Dermis microvascular lymphatic vessel endothelial cell (primary cell): ENCODE data around the gene FAM240B. TPM values are rescaled to one million over a fixed set of nuclear protein-coding genes. Genes with fewer than 3 reads are reported as not detected.

Source experiments
- DNase-seq, 2 donors: peaks; one replicate each; pipeline versions ENCODE4 v3.0.0 to v3.0.0-alpha.2; 2010; ENCODE audit warnings: low read depth in 2 of 2
- total RNA-seq: library from RNA; depleted of rRNA; stranded (reverse); fragments of >200 nt; gene quantifications from 2 replicates; pipeline ENCODE4 v1.2.1, GENCODE V29; 2014

FAM240B gene
- total RNA-seq, 1 donor from 2014 or later: not detected

GRCh38 chr9:38670542-38671371 is 49.2 kb downstream of the FAM240B start:
- no peak for DNase-seq

GRCh38 chr9:38668791-38669466 is 51.0 kb downstream of the FAM240B start:
- DNase-seq: no peak

- no peak for DNase-seq
Measured at GRCh38 chr9:38662763-38663593, 57.0 kb downstream of the FAM240B start.

- DNase-seq: no peak
Measured at GRCh38 chr9:38659538-38659937, 60.4 kb downstream of the FAM240B start.

- no peak for DNase-seq
Measured at GRCh38 chr9:38656896-38657295, 63.0 kb downstream of the FAM240B start.

GRCh38 chr9:38652486-38652885 is 67.4 kb downstream of the FAM240B start:
- no peak for DNase-seq

GRCh38 chr9:38652044-38652443 is 67.9 kb downstream of the FAM240B start:
- no peak for DNase-seq

- DNase-seq: no peak
Measured at GRCh38 chr9:38651400-38652042, 68.4 kb downstream of the FAM240B start.

- DNase-seq: no peak
Measured at GRCh38 chr9:38650564-38650963, 69.4 kb downstream of the FAM240B start.

GRCh38 chr9:38649731-38650363 is 70.1 kb downstream of the FAM240B start:
- DNase-seq: no peak

GRCh38 chr9:38644601-38645000 is 75.3 kb downstream of the FAM240B start:
- no peak for DNase-seq

Other genes starting within 250 kb of the FAM240B start
- gene ANKRD18A, start 99.5 kb downstream of the FAM240B start, total RNA-seq: not detected in 2 replicates